Subcutaneous abdominal adipose tissue (tissue), 5 donors: ENCODE results near the gene NMRK1.

ENCODE experiments used
- H3K27ac ChIP-seq: one replicate; pipeline ENCODE4 v1.7.0; 2013; ENCODE audit warnings: low read depth, mild to moderate bottlenecking, inconsistent platforms, low read length, moderate library complexity
- H3K27me3 ChIP-seq, 5 donors: one replicate each; pipeline ENCODE4 v1.7.0; 2013; ENCODE audit warnings: low read length in 5 of 5, inconsistent platforms in 1 of 5; ENCODE audit not compliant: control insufficient read depth in 5 of 5, insufficient read depth in 4 of 5
- H3K36me3 ChIP-seq, 5 donors: one replicate each; pipeline ENCODE4 v1.7.0; 2013; ENCODE audit warnings: low read length in 5 of 5; ENCODE audit not compliant: control insufficient read depth in 5 of 5, insufficient read depth in 5 of 5
- H3K4me1 ChIP-seq, 5 donors: one replicate each; pipeline ENCODE4 v1.7.0; 2013; ENCODE audit warnings: low read length in 5 of 5, mild to moderate bottlenecking in 3 of 5, moderate library complexity in 1 of 5; ENCODE audit not compliant: control insufficient read depth in 5 of 5, insufficient read depth in 5 of 5
- H3K4me3 ChIP-seq, 5 donors: one replicate each; pipeline ENCODE4 v1.7.0; 2013; ENCODE audit warnings: low read length in 5 of 5, low read depth in 1 of 5
- H3K9ac ChIP-seq, 5 donors: one replicate each; pipeline ENCODE4 v1.7.0; 2013; ENCODE audit warnings: low read length in 5 of 5, mild to moderate bottlenecking in 4 of 5, moderate library complexity in 3 of 5
- H3K9me3 ChIP-seq, 5 donors: one replicate each; pipeline ENCODE4 v1.7.0; 2013; ENCODE audit warnings: low read length in 5 of 5; ENCODE audit not compliant: control insufficient read depth in 5 of 5
- donor health status: healthy.
- donor health status: healthy.
- donor health status: healthy.
- donor health status: healthy.
- donor health status: healthy.

The NMRK1 gene

DNA sequence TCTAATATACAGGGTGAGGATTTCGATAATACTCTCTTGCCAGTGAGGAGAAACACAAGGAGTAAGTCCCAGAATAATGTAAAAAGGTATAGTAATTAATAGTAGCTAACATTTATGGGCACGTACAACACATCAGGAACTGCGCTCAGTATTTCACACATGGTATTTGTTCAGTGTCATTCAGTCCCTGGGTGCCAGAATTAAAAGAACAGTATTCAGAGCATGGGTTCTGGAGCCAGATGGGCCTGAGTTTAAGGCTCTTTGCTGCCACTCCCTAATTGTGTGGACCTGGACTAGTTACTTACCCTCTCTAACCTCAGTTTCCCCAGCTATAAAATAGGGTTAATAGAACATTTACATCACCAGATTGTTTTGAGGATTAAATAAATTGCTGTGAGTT is 16.7 kb upstream of the NMRK1 start:
- H3K4me3 ChIP-seq: no peak overlapping the region
- no peaks in the 10 kb centered on the region for H3K27me3 ChIP-seq
- no peak overlapping the region for H3K27ac ChIP-seq
- H3K9me3 ChIP-seq: no peaks in the 10 kb centered on the region
- H3K9ac ChIP-seq: no peak overlapping the region
- peaks cover 0 to 6% (median 0%) of the 10 kb centered on the region in 5 donors for H3K36me3 ChIP-seq
- peaks cover 0 to 39% (median 18%) of the 10 kb centered on the region in 5 donors for H3K4me1 ChIP-seq

DNA sequence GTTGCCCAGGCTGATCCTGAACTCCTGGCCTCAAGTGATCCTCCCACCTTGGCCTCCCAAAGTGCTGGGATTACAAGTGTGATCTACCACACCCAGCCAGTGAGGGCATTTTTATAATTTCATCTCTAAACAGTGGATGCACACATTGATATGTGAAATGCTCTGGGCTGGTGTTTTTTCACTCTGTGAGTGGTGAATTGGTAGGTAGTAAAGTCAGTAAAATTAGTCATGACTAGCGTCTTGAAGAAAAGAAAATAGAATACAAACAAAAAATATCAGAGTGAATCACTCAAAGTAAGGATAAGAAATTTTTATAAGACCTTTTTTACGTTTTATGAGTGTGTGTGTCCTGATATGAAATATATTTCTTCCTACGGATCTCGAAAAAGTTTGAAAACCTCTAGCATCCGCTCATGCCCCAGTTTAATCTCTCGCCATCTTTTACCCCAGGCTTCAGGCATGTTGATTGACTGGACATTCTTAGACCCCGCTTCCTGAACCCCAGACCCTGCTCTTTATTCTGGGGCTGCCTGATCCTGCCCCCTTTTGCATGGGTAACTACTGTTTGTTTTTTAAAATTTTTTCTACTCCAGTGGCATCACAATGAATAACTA is 14.3 kb upstream of the NMRK1 start:
- Histone ChIP-seq H3K4me1 (peaks cover 0 to 30% (median 9%) of the 10 kb centered on the region in 5 donors), H3K9me3 (no peaks in the 10 kb centered on the region), H3K27ac (no peak overlapping the region), H3K9ac (no peak overlapping the region), H3K27me3 (no peaks in the 10 kb centered on the region), H3K4me3 (no peak overlapping the region), H3K36me3 (peaks cover 0 to 6% (median 0%) of the 10 kb centered on the region in 5 donors)

DNA sequence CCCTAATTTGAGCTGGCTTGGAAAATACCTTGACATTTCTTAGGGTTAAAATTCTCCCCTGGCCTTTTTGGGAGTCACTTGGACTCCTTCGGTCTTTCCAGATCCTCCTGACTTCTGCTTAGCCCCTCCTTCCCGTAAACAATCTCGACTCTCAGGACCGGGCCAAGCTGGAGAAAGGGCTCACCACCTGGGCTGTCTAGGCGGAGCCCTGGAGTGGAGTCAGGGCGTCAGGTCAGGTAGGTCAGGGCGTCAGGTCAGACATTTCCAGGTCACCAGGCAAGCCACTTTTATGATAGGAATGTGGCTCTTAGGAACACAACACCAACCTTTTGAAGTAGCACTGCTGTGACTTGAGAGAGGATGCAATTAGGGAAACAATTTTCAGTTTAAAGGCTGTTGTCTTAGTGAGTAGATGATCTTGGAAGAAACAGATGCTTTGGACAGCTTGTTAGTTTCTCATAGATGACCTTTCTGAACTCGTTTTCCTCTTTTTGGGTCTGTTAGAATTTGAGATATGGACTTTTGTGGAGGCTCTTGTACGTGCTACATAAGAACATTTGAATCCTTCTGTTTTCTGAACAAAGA is 13.1 kb upstream of the NMRK1 start:
- H3K4me3 ChIP-seq: peak overlapping the region in 1 of 5 donors; percentile 11
- no peaks in the 10 kb centered on the region for H3K9me3 ChIP-seq
- peaks cover 0 to 34% (median 6%) of the 10 kb centered on the region in 5 donors for H3K4me1 ChIP-seq
- no peaks in the 10 kb centered on the region for H3K27me3 ChIP-seq
- no peak overlapping the region for H3K9ac ChIP-seq
- peaks cover 0 to 6% (median 0%) of the 10 kb centered on the region in 5 donors for H3K36me3 ChIP-seq
- no peak overlapping the region for H3K27ac ChIP-seq

DNA sequence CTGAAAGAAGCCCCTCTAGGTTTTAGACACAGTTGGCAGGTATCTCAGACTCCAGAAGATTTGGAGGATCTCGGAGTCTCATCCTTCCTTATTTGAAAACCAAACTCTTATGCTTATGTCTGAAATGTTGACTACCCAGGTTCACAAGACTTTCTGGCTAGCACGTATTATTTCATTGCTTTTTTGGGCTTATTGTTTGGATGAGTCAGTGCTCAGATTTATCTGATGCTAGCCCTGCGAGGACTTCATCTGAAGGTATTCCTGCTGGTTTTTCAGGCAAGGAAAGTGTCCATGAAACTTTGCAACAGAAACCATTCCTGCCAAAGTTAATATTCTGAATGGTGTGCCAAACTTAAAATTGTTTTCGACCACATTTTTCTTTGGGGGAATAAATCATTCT is 8.8 kb upstream of the NMRK1 start:
- H3K27ac ChIP-seq: no peak overlapping the region
- H3K4me1 ChIP-seq: peaks cover 2 to 58% (median 20%) of the 10 kb centered on the region in 5 donors

DNA sequence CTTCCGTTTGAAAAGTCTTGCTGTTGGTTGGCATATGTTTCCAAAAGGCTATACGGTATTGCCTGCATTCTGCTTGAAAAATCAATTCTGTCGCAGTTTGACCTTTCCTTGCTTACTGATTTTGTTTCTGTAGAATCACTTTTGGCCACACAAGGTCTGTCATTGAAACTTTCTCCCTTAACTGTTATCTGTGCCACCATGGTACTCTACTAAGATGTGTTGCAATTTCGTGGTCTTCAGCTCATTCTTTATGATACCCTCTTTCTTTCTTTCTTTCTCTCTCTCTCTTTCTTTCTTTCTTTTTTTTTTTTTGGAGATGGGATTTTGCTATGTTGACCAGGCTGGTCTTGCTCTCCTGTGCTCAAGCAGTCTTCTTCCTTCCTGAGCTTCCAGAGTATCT is 4.8 kb upstream of the NMRK1 start:
- no peaks in the 10 kb centered on the region for H3K9me3 ChIP-seq
- H3K4me3 ChIP-seq: no peak overlapping the region
- H3K4me1 ChIP-seq: peaks cover 2 to 67% (median 41%) of the 10 kb centered on the region in 5 donors
- H3K36me3 ChIP-seq: no peaks in the 10 kb centered on the region
- H3K9ac ChIP-seq: no peak overlapping the region
- H3K27ac ChIP-seq: no peak overlapping the region
- H3K27me3 ChIP-seq: no peaks in the 10 kb centered on the region

More for the DNA sequence above, 8.8 kb upstream of the NMRK1 start:
- H3K9me3 ChIP-seq: no peaks in the 10 kb centered on the region
- no peaks in the 10 kb centered on the region for H3K27me3 ChIP-seq
- peaks cover 0 to 4% (median 0%) of the 10 kb centered on the region in 5 donors for H3K36me3 ChIP-seq
- H3K9ac ChIP-seq: peak overlapping the region in 1 of 5 donors; percentile 19
- no peak overlapping the region for H3K4me3 ChIP-seq

DNA sequence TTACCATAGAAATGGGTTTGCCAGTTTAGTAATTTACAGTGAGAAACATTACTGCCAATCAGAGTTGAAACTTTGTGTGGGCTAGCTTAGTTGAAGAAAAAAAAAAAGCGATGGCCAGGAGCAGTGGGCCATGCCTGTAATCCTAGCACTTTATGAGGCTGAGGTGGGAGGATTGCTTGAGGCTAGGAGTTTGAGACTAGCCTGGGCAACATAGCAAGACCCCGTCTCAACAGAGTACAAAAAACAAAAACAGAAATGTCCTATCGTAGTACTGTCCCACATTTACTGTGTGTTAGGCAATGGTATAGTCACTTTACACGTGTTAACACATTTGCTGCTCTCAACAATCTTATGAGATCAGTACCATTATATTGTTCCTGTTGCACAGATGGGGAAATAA is 2.6 kb upstream of the NMRK1 start:
- Histone ChIP-seq H3K9ac (peak overlapping the region in 1 of 5 donors; percentile 30), H3K9me3 (no peaks in the 10 kb centered on the region), H3K4me3 (no peak overlapping the region), H3K27me3 (no peaks in the 10 kb centered on the region), H3K4me1 (peaks cover 2 to 75% (median 56%) of the 10 kb centered on the region in 5 donors), H3K27ac (no peak overlapping the region), H3K36me3 (no peaks in the 10 kb centered on the region)

DNA sequence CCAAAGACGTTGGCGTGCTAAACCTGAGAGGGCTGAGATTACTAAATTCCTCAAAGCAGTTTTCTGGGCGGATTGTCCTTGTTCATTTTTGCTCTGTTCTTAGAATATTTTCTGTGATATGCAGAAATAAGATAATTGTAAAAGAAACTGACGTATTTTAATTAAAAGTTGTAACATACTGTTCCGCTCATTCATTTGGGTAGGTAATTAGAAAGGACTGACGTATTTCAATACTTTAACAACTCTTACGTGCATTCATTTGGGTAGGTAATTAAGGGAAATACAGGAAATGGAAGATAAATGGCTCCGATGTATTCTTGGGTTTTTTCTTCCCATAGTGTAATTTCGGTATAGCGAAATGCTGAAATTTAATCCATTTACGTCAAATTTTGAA is 1.4 kb upstream of the NMRK1 start:
- no peaks in the 10 kb centered on the region for H3K36me3 ChIP-seq
- H3K27me3 ChIP-seq: no peaks in the 10 kb centered on the region
- no peaks in the 10 kb centered on the region for H3K9me3 ChIP-seq
- H3K4me3 ChIP-seq: peak overlapping the region; percentile 87 to 92 (median 91)
- peaks cover 0 to 73% (median 57%) of the 10 kb centered on the region in 5 donors for H3K4me1 ChIP-seq
- H3K27ac ChIP-seq: peak overlapping the region; percentile 89
- H3K9ac ChIP-seq: peak overlapping the region; percentile 43 to 96 (median 89)

DNA sequence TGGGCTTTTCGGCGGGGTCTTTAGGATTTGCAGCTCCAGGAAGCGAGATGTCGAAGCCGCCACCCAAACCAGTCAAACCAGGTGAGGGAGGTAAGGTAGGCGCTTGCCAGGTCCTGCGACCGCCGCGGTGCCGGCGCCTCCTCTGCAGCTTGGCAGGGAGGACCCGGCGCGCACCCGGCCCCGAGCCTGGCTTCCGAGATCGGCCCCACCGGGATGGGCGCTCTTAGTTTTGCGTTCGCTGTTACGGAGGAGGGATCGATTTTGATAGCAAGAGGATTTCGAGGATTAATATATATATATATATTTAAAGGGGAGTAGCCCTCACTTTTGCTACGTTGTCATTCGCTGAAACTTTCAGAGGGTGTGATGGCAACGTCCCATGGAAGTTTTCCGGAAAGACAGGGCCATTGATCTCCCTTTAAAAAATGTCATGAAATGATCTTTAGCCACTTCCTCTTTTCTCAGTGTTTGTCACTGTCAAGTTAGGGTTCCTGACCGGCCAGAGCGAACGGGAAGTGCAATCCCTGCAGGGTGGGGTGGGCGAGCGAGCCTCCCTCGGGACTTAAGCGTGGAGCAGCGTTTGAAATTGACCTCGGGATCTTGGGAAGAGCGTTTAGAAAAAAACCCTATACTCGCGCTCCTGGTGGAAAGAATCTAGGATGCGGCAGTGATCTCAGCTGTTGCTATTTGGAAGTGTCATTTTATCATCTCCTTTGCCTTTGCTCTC is 854 bp upstream of the NMRK1 start:
- Histone ChIP-seq H3K27me3 (no peaks in the 10 kb centered on the region), H3K9ac (peak overlapping the region; percentile 68 to 96 (median 89)), H3K4me1 (peaks cover 0 to 74% (median 60%) of the 10 kb centered on the region in 5 donors), H3K27ac (peak overlapping the region; percentile 89), H3K36me3 (no peaks in the 10 kb centered on the region), H3K9me3 (no peaks in the 10 kb centered on the region), H3K4me3 (peak overlapping the region; percentile 87 to 92 (median 91))

DNA sequence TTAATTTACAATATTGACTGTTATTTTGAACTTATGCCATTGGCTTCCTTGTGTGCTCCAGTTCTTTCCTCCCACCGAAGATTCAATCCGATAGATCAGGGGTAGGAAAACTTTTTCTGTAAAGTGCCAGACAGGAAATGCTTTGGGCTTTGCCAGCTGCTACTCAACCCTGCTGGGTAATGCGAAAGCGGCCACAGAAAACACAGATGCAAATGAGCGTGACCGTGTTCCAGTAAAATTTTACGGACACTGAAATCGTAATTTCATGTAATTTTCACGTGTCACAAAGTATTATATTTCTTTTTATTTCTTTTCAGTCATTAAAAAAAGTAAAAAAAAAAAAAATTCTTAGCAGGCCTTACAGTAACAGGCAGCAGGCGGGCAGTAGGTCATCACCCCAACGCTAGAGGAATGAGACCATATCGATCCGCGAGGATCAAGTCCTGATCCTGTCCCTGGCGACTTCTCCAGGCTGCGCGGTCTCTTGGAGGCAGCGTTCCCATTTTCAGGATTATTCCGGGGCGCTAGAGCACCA is 599 bp downstream of the NMRK1 start:
- no peaks in the 10 kb centered on the region for H3K27me3 ChIP-seq
- H3K4me1 ChIP-seq: peaks cover 0 to 70% (median 55%) of the 10 kb centered on the region in 5 donors
- peak overlapping the region; percentile 38 to 94 (median 93) for H3K9ac ChIP-seq
- peak overlapping the region; percentile 90 for H3K27ac ChIP-seq
- peaks cover 0 to 6% (median 4%) of the 10 kb centered on the region in 5 donors for H3K36me3 ChIP-seq
- no peaks in the 10 kb centered on the region for H3K9me3 ChIP-seq
- peak overlapping the region; percentile 86 to 97 (median 94) for H3K4me3 ChIP-seq
